Endothelial cell of umbilical vein (primary cell): ENCODE measurements around the gene YAP1. TPM values are rescaled to one million over a fixed set of nuclear protein-coding genes. Genes with fewer than 3 reads are reported as not detected.

Source experiments
- BruUV-seq: library from RNA; stranded (reverse); fragments of 400-500 nt; replicated peaks from 2 replicates; lab custom pipeline; 2021; lab: Mats Ljungman, UMichigan
- CTCF ChIA-PET: fragments of 300-600, 350-600 bp; sonication (Branson Sonifier 250); formaldehyde crosslinking; loops from one replicate; lab custom pipeline; 2021; ENCODE audit warnings: antibody characterized with exemption, inconsistent platforms; lab: Charles Lee
- POLR2A ChIA-PET: fragments of 300-600, 350-600 bp; sonication (Branson Sonifier 250); formaldehyde crosslinking; loops from one replicate; lab custom pipeline; 2021; ENCODE audit warnings: antibody characterized with exemption, inconsistent platforms; lab: Charles Lee
- DNase-seq: peaks from one replicate; pipeline ENCODE4 v3.0.0-alpha.2; 2011; ENCODE audit warnings: low read depth, low spot score
- FAIRE-seq: peaks from 2 replicates; lab custom pipeline; 2011; peaks lifted over from hg19 to GRCh38; lab: Jason Lieb, UNC
- H2AFZ ChIP-seq: 2 replicates; pipeline ENCODE4 v1.6.0; 2012; ENCODE audit warnings: low read depth, low read length, control low read depth, inconsistent platforms
- H3K27ac ChIP-seq: 2 replicates; pipeline ENCODE4 v1.5.1; 2011; ENCODE audit warnings: low read depth, mild to moderate bottlenecking, control low read depth, low read length, moderate library complexity; ENCODE audit not compliant: insufficient read depth
- H3K27me3 ChIP-seq, 2 experiments: 2 replicates each; pipeline versions ENCODE4 v1.6.0 to v1.6.1; 2011; ENCODE audit warnings: low read length in 2 of 2, mixed read lengths in 1 of 2; ENCODE audit not compliant: control insufficient read depth in 2 of 2, insufficient read depth in 2 of 2
- H3K36me3 ChIP-seq, 2 experiments: 2 replicates in 1 of 2; 3 replicates in 1 of 2; pipeline ENCODE4 v1.5.1; 2011; ENCODE audit warnings: low read length in 2 of 2, mild to moderate bottlenecking in 1 of 2, moderate library complexity in 1 of 2; ENCODE audit not compliant: control insufficient read depth in 2 of 2, insufficient read depth in 2 of 2; ENCODE audit errors: extremely low read depth in 1 of 2
- H3K4me1 ChIP-seq: 3 replicates; pipeline ENCODE4 v1.5.1; 2011; ENCODE audit warnings: mild to moderate bottlenecking, low read length; ENCODE audit not compliant: control insufficient read depth, insufficient read depth; ENCODE audit errors: extremely low read depth
- H3K4me2 ChIP-seq: 2 replicates; pipeline ENCODE4 v1.6.1; 2011; ENCODE audit warnings: low read length, control low read depth, mixed read lengths; ENCODE audit not compliant: insufficient read depth
- H3K4me3 ChIP-seq, 3 experiments: fragments of 200-600 bp in 1 of 3; sonication (generic), shearing (Covaris generic) in 1 of 3; replicated peaks in 1 of 3; 2 replicates each; pipeline ENCODE4 v1.5.1; 2011 to 2016; ENCODE audit warnings: control low read depth in 3 of 3, low read length in 3 of 3, mild to moderate bottlenecking in 2 of 3, inconsistent platforms in 1 of 3, low read depth in 1 of 3, moderate library complexity in 1 of 3; ENCODE audit not compliant: insufficient read depth in 1 of 3
- H3K79me2 ChIP-seq: 2 replicates; pipeline ENCODE4 v1.6.0; 2012; ENCODE audit warnings: low read length, inconsistent platforms; ENCODE audit not compliant: control insufficient read depth, insufficient read depth
- H3K9ac ChIP-seq: replicated peaks from 2 replicates; pipeline ENCODE3; 2011; ENCODE audit warnings: low read length, control low read depth; ENCODE audit not compliant: insufficient read depth; ENCODE audit errors: extremely low read depth
- H3K9me1 ChIP-seq: replicated peaks from 3 replicates; pipeline ENCODE4 v1.6.0; 2011; ENCODE audit warnings: mild to moderate bottlenecking, low read length; ENCODE audit not compliant: control insufficient read depth, insufficient read depth; ENCODE audit errors: extremely low read depth
- H3K9me3 ChIP-seq: replicated peaks from 2 replicates; pipeline ENCODE4 v1.5.1; 2012; ENCODE audit warnings: low read length, inconsistent platforms; ENCODE audit not compliant: control insufficient read depth, insufficient read depth
- H4K20me1 ChIP-seq: replicated peaks from 2 replicates; pipeline ENCODE3; 2011; ENCODE audit warnings: mild to moderate bottlenecking, low read length; ENCODE audit not compliant: control insufficient read depth, insufficient read depth; ENCODE audit errors: extremely low read depth
- CTCF ChIP-seq, 2 donors: IDR thresholded peaks; 1 replicate in 1 of 2; 2 replicates in 1 of 2; pipeline ENCODE4 v1.5.1; 2011; ENCODE audit warnings: low read length in 2 of 2, mild to moderate bottlenecking in 2 of 2, moderate library complexity in 2 of 2, control low read depth in 1 of 2, inconsistent platforms in 1 of 2, low read depth in 1 of 2; ENCODE audit not compliant: insufficient read depth in 1 of 2; ENCODE audit errors: extremely low read depth in 1 of 2
- EZH2 ChIP-seq: IDR thresholded peaks from 2 replicates; pipeline ENCODE4 v1.6.1; 2012; ENCODE audit warnings: borderline replicate concordance, low read depth, mild to moderate bottlenecking, moderate library complexity, low read length, inconsistent platforms; ENCODE audit not compliant: severe bottlenecking
- FOS ChIP-seq: IDR thresholded peaks from 2 replicates; pipeline ENCODE4 v1.6.1; 2011; ENCODE audit warnings: mild to moderate bottlenecking, low read length, moderate library complexity, borderline replicate concordance; ENCODE audit not compliant: insufficient read depth
- GATA2 ChIP-seq: IDR thresholded peaks from 2 replicates; pipeline ENCODE4 v1.7.0; 2011; ENCODE audit warnings: low read depth, mild to moderate bottlenecking, moderate library complexity, mixed read lengths, low read length; ENCODE audit not compliant: insufficient read length, insufficient read depth
- JUN ChIP-seq: IDR thresholded peaks from 2 replicates; pipeline ENCODE4 v1.6.1; 2011; ENCODE audit warnings: borderline replicate concordance, low read depth; ENCODE audit not compliant: insufficient read length, insufficient read depth
- MAX ChIP-seq: IDR thresholded peaks from 2 replicates; pipeline ENCODE4 v1.6.1; 2011; ENCODE audit not compliant: insufficient read depth, insufficient read length
- MYC ChIP-seq: IDR thresholded peaks from one replicate; pipeline ENCODE4 v1.6.1; 2011; ENCODE audit warnings: mild to moderate bottlenecking, low read depth, low read length
- POLR2A ChIP-seq: IDR thresholded peaks from 2 replicates; pipeline ENCODE4 v1.6.1; 2012; ENCODE audit warnings: low read depth, mild to moderate bottlenecking, control low read depth, low read length
- POLR2AphosphoS5 ChIP-seq: IDR thresholded peaks from 2 replicates; pipeline ENCODE4 v1.6.1; 2012; ENCODE audit warnings: low read depth, mild to moderate bottlenecking, control low read depth, low read length, moderate library complexity; ENCODE audit not compliant: insufficient read depth
- dilution Hi-C: fragments of 300-500 bp; cut with MboI; formaldehyde crosslinking; loops from one replicate; pipeline ENCODE4 v1.15.0; 2019; ENCODE audit warnings: low sequenced_read_pairs; ENCODE audit not compliant: extremely low pct_ligation_motif_present
- intact Hi-C: fragments of 100-400 bp; cut with micrococcal nuclease; formaldehyde crosslinking; loops from one replicate; pipeline ENCODE4 v1.10.0; 2022
- polyA plus RNA-seq, 4 experiments: library from polyadenylated mRNA; depleted of rRNA in 3 of 4; stranded (reverse) in 3 of 4; unstranded in 1 of 4; fragments of >200 nt; gene quantifications; 2 replicates each; pipeline versions ENCODE4 v1.2.1 to v1.2.3, GENCODE V29; 2011 to 2012; ENCODE audit warnings: missing spikeins in 1 of 4
- total RNA-seq: library from RNA; stranded (reverse); gene quantifications from 2 replicates; pipeline ENCODE4 v1.2.3, GENCODE V29; 2021

Gene YAP1
- total and polyA plus RNA-seq, 2 donors (not counting 3 experiments of a cell fraction or from before 2014, with no cell fraction given) = 32.6 to 48.9 TPM

DNA sequence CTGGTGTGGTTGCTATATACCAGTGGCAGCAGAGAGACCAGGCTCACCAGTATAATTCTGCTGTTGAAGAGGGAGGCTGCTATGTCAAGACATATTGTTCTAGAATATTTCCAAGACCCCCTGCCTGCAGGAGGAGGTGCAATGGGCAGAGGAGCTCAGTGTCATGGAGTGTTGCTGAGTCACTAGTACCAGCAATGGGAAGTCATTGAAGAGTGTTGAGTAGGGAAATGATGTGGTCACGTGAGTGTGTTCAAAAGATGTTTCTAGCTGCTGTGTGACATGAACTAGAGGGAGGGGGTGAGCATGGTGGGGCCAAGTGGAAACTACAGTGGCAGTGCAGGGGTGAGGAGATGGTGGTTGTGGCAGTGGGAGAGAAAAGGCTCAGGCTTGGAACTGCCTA lies 130.8 kb downstream of the YAP1 start:
- Histone ChIP-seq H3K9me1 (no peaks in the 10 kb centered on the region), H3K4me2 (no peak overlapping the region), H3K9me3 (no peaks in the 10 kb centered on the region), H3K27ac (no peak overlapping the region), H3K4me3 (no peak overlapping the region), H3K79me2 (no peaks in the 10 kb centered on the region), H3K27me3 (no peaks in the 10 kb centered on the region), H3K9ac (no peak overlapping the region), H4K20me1 (no peaks in the 10 kb centered on the region), H2AFZ (no peak overlapping the region), H3K4me1 (no peaks in the 10 kb centered on the region), H3K36me3 (no peaks in the 10 kb centered on the region)
- DNase-seq = no peak
- no peak for TF ChIP-seq MYC
- TF ChIP-seq EZH2 = no peak
- TF ChIP-seq FOS = no peak
- no peak for TF ChIP-seq POLR2A
- TF ChIP-seq POLR2AphosphoS5 = no peak
- TF ChIP-seq CTCF (IDR thresholded peaks at IDR 0.05; ENCODE audit: extremely low read depth in 1 of 2, insufficient read depth in 1 of 2, low read depth in 1 of 2, low read length in 2 of 2) = no peak
- TF ChIP-seq GATA2 = no peak
- no peak for TF ChIP-seq MAX
- no peak for TF ChIP-seq JUN
- FAIRE-seq = no peak
- ChIA-PET CTCF (no interaction called here), POLR2A (no interaction called here)
- dilution Hi-C loops = no loop called here
- intact Hi-C loops = no loop called here
- no TSS peak for BruUV-seq
